ENCODE data around the gene CRAT.

Gene CRAT

GRCh38 chr9:129070696-129071525, 39.7 kb downstream of the CRAT start:
- no peak for TF ChIP-seq CTCF (IDR thresholded peaks at IDR 0.05; ENCODE audit: control extremely low read depth, extremely low read depth, low read depth, missing control alignments)

GRCh38 chr9:129069862-129070641, 40.5 kb downstream of the CRAT start:
- no peak for DNase-seq (ENCODE audit: extremely low spot score)
- TF ChIP-seq CTCF (IDR thresholded peaks at IDR 0.05; ENCODE audit: control extremely low read depth, extremely low read depth, low read depth, missing control alignments), result no peak
- POLR2A ChIA-PET, result no interaction called here
- CTCF ChIA-PET, result no interaction called here

More at GRCh38 chr9:129070696-129071525, 39.7 kb downstream of the CRAT start:
- no peak for DNase-seq (ENCODE audit: extremely low spot score)
- CTCF ChIA-PET, result no interaction called here
- POLR2A ChIA-PET, result no interaction called here

- CTCF ChIA-PET, result no interaction called here
- no peak for TF ChIP-seq CTCF (IDR thresholded peaks at IDR 0.05; ENCODE audit: control extremely low read depth, extremely low read depth, low read depth, missing control alignments)
- DNase-seq (ENCODE audit: extremely low spot score), result peak; percentile 57
- POLR2A ChIA-PET, result no interaction called here
Observed at GRCh38 chr9:129068990-129069861, 41.4 kb downstream of the CRAT start.

- no peak for TF ChIP-seq CTCF (IDR thresholded peaks at IDR 0.05; ENCODE audit: control extremely low read depth, extremely low read depth, low read depth, missing control alignments)
- CTCF ChIA-PET, result interaction anchor here (0.8 kb wide), 1 partner anchor 40 kb away, joined by 3 read pairs; the partner anchor contains the start of gene SH3GLB2
- POLR2A ChIA-PET, result no interaction called here
- no peak for DNase-seq (ENCODE audit: extremely low spot score)
Observed at GRCh38 chr9:129068110-129068509, 42.5 kb downstream of the CRAT start.

GRCh38 chr9:129064499-129064908, 46.1 kb downstream of the CRAT start:
- TF ChIP-seq CTCF (IDR thresholded peaks at IDR 0.05; ENCODE audit: control extremely low read depth, extremely low read depth, low read depth, missing control alignments), result no peak
- DNase-seq (ENCODE audit: extremely low spot score), result no peak
- POLR2A ChIA-PET, result interaction anchor here (0.6 kb wide), 1 partner anchor 321 kb away, joined by 5 read pairs; no protein-coding TSS in a partner anchor

GRCh38 chr9:129063061-129063460, 47.5 kb downstream of the CRAT start:
- DNase-seq (ENCODE audit: extremely low spot score), result no peak
- TF ChIP-seq CTCF (IDR thresholded peaks at IDR 0.05; ENCODE audit: control extremely low read depth, extremely low read depth, low read depth, missing control alignments), result no peak
- POLR2A ChIA-PET, result no interaction called here
- CTCF ChIA-PET, result no interaction called here

More at GRCh38 chr9:129064499-129064908, 46.1 kb downstream of the CRAT start:
- CTCF ChIA-PET, result no interaction called here
